Measurements from ENCODE around the gene ATP6V1F. TPM values are rescaled to one million over a fixed set of nuclear protein-coding genes. Genes with fewer than 3 reads are reported as not detected.

Gene ATP6V1F
- total RNA-seq, 1 experiment from 2014 or later = 115 TPM

DNA sequence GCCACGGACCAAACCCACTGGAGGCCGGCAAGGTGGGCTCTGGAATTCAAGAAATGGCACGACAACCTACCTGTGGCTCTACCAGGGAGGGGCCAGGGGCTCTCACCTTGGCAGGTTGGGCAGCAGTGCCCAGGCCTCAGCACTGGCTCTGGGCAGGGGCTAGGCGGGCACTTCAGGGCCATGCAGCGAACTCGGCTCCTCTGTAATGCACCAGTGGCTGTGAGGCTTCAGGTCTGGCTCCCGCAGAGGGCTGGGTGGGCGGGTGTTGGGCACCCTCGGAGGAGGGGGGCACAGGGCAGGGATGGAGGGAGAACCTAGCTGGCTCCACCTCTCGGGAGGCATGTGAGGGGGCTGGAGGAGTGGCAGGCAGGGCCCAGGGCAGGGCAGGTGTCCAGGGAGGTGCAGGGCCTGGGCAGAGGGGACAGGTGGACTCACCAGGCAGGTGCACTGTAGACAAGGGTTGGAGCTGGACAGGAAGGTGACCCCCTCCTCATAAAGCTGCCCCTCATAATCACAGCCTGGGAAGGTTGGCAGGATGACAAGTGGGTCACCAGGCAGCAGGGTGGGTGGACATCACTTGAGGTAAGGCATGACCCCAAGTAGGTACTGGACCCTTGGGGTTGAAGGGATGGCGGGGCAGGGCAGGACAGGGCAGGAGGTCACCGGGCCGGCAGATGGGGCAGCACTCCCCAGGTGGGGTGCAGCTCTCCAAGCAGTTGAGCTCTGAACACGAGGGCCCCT, 41.1 kb downstream of the ATP6V1F start:
- WGBS (ENCODE audit: extremely low coverage, insufficient read length, low lambda C conversion rate) = no CpG with 5 or more reads among the region's 14 CpGs

More for the DNA sequence above, 41.1 kb downstream of the ATP6V1F start:
- no peak for TF ChIP-seq CTCF (conservative IDR thresholded peaks at IDR 0.05)
- H3K23me2 ChIP-seq (ENCODE audit: insufficient read length, low read depth, low read length, poor library complexity, severe bottlenecking) = no peaks in the 10 kb centered on the region
- no peak overlapping the region for H2BK12ac ChIP-seq (ENCODE audit: insufficient read length, low read depth, low read length)
- H4K20me1 ChIP-seq (ENCODE audit: control insufficient read depth, insufficient read depth, insufficient read length) = no peaks in the 10 kb centered on the region
- no peak overlapping the region for H3K18ac ChIP-seq (ENCODE audit: insufficient read length, low read depth, low read length)
- H2BK120ac ChIP-seq (ENCODE audit: low read depth, low read length, poor library complexity, severe bottlenecking) = no peak overlapping the region
- H3K27ac Mint-ChIP-seq = no peak overlapping the region
- no peaks in the 10 kb centered on the region for H3K27me3 ChIP-seq (ENCODE audit: insufficient read depth, low read length)
- peaks cover 6% of the 10 kb centered on the region for H3K27me3 Mint-ChIP-seq (ENCODE audit: low read depth)
- no peak overlapping the region for H2BK5ac ChIP-seq (ENCODE audit: insufficient read length, low read length)
- H3K4me3 Mint-ChIP-seq = no peak overlapping the region; a peak in 1 of 5 replicates
- H3K9ac ChIP-seq (ENCODE audit: extremely low read depth, insufficient read length, low read length) = no peak overlapping the region
- no peak overlapping the region for H3K27ac ChIP-seq (ENCODE audit: insufficient read length, low read depth, low read length)
- H4K8ac ChIP-seq (replicated peaks; ENCODE audit: insufficient read length, low read depth, low read length) = no peak overlapping the region
- H4K5ac ChIP-seq (ENCODE audit: insufficient read length, low read depth, low read length) = no peak overlapping the region
- no peak overlapping the region for H3K4me2 ChIP-seq (ENCODE audit: insufficient read depth, insufficient read length, low read length)
- no peak overlapping the region for H2AK5ac ChIP-seq (ENCODE audit: insufficient read length, low read length)
- no peak overlapping the region for H2AFZ ChIP-seq (ENCODE audit: low read length)
- no peak overlapping the region for H2BK15ac ChIP-seq (ENCODE audit: low read depth, low read length)
- no peaks in the 10 kb centered on the region for H3K79me1 ChIP-seq (ENCODE audit: insufficient read depth, low read depth, low read length, poor library complexity, severe bottlenecking)
- DNase-seq = peak; percentile 13
- no peak overlapping the region for H3K14ac ChIP-seq (ENCODE audit: insufficient read depth, low read length)
- no peak overlapping the region for H3K56ac ChIP-seq (ENCODE audit: insufficient read length, low read depth, low read length)
- peaks cover 0 to 7% of the 10 kb centered on the region in 2 experiments; a peak in 2 of 5 replicates for H3K9me3 Mint-ChIP-seq
- no peaks in the 10 kb centered on the region for H3K9me3 ChIP-seq (ENCODE audit: control insufficient read depth, low read depth, low read length)
- H3K36me3 Mint-ChIP-seq (ENCODE audit: insufficient read depth in 1 of 3, low read depth in 3 of 3) = peaks cover 15 to 21% (median 19%) of the 10 kb centered on the region in 3 experiments; a peak in 6 of 7 replicates
- no peaks in the 10 kb centered on the region for H3K79me2 ChIP-seq (ENCODE audit: insufficient read depth, low read length)
- no peak overlapping the region for H3K4ac ChIP-seq (ENCODE audit: low read depth, low read length)
- H3K23ac ChIP-seq (ENCODE audit: insufficient read length, low read depth, low read length) = no peak overlapping the region
- no peak overlapping the region for H4K91ac ChIP-seq (ENCODE audit: insufficient read length, low read depth, low read length)
- H3K4me1 ChIP-seq (ENCODE audit: insufficient read depth, low read length) = no peaks in the 10 kb centered on the region
- no peak overlapping the region for H3T11ph ChIP-seq (ENCODE audit: low read length)
- H2BK20ac ChIP-seq (ENCODE audit: low read depth, low read length, poor library complexity, severe bottlenecking) = no peak overlapping the region
- H3K4me1 Mint-ChIP-seq = peaks cover 3% of the 10 kb centered on the region in 2 experiments; a peak in 3 of 4 replicates

Data from H9 (cell line).